Stimulated activated CD8-positive, alpha-beta memory T cell treated with anti-CD3 and anti-CD28 coated beads, Interleukin-7, amount 100 ng/mL, for 1 hour (primary cell): ENCODE data around the gene FAM186B.
A peak's percentile ranks its signal among the peaks of the same experiment; 100 is the strongest.

Experiments used
- DNase-seq, 2 donors: peaks; one replicate each; pipeline ENCODE4 v3.0.0-alpha.2; 2020; ENCODE audit warnings: low read depth in 2 of 2

FAM186B gene

DNA sequence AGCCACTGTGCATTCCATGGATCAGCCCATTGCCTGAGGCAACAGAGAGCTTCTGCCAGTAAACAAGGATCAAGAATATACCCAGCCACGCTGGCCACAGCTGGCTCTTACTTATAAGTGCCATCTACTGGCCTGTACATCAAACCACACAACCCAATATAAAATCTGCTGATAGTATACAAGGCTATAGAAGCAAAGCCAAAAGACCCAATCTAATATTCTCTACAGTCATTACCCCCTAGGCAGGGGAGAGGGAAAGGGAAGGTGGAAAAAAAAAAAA, 4.4 kb upstream of the FAM186B start:
- no peak for DNase-seq

DNA sequence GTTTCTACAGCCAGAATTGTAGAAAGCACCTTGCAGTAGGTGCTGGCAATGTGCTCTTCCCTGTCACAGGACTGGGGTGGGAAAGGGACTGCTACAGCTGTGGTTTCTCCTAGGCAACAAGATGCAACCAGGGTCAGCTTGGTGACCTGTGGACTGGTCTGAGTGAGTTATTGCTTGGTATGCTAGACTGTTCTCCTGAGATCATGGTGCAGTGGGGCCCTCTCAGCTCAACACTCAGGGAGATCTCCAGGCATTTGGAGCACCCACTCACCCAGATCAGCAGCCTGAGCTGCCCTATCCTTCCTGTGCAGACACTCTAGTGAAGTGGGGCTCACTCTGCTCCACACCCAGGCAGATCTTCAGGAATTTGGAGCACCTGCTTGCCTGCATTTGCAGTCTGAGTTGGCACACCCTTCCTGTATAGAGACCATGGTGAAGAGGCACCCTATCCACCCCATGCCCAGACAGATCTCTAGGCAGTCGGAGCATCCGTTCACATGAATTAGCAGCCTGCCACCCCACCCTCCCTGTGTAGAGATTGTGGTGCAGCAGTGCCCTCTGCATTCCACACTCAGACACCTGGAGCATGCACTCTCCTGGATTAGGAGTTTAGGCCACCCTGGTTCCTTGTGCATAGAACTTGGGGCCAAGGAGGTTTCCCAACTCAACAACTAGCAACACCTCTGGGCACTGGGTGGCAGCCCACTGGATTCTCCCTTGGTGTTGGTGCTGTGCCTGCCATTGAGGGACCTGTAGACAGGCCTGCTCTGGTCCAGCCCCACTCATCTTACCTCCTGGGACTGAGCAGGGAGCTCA, 3.8 kb upstream of the FAM186B start:
- DNase-seq = no peak

DNA sequence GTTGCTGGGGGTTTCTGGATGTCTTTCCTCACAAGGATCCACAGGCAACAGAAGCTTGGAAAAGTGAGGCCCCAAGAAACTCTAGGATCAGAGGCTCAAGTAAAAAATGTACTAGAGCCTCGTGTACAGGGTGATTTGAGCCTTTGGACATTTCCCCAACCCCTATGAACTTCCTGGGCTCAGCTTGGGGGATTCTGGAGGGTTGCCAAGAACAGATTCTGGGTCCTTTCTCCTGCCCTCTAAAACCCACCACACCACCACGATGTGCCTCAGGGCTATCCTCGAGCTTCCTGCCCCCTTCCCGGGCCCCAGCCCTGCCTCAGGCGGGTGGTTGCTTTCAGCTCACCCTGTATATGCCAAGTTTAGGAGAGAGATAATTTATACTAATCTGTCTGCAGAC, 583 bp downstream of the FAM186B start:
- DNase-seq = no peak

DNA sequence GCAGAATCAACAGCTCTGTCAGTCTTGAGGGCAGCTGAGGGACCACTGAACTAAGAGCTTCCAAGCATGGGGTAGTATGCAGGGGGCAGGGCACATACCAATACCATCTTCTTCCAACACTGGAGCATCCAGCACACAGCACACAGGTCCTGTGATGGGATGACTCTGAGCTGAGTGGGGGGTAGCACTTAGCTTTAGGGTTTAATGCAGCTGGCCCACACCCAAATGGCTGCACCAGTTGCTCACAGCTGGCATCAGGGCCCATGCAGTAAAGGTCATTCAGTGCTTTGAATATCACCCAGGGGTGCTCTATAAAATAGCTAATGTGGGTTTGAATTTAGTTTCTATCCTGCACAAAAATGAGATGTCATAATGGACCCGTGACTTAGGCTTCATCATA, 1.7 kb downstream of the FAM186B start:
- DNase-seq = no peak

DNA sequence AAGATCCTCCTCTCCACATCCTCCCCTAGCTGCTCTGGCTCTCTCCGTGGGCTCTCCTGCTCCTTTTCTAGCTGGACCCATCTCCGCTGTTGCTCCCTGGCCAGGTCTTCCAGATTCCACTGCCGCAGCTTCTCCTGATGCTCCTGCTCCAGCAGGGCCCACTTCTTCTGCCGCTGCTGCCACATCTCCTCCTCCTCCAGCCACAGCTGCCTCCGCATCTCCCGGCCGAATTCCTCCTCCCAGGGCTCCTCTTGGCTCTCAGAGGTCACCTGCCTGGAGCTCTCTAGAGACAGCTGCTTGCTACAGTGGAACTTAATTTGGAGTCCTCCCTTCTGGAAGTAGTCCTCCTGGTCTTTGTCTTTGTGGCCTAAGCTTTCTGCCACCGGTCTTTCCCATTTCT, 5.5 kb downstream of the FAM186B start:
- no peak for DNase-seq

DNA sequence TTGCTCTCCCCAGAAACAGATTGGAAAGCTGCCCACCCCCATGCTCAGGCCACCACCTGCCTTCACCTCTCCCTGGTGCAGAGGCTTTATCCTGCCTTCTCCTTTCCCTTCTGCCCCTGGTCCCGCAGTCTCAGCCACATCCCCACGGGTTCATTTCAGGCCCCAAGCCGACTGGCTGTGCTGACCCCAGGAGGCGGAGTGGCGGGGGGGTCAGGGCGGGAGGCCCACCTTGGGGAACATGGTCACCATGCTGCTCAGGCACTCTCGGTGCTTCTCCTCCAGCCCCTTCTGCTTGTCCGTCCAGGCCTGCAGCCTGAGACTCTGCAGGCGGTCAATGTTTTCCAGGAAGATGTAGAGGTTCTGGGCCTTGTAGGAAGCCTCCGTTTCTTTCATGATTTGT, 6.9 kb downstream of the FAM186B start:
- no peak for DNase-seq

DNA sequence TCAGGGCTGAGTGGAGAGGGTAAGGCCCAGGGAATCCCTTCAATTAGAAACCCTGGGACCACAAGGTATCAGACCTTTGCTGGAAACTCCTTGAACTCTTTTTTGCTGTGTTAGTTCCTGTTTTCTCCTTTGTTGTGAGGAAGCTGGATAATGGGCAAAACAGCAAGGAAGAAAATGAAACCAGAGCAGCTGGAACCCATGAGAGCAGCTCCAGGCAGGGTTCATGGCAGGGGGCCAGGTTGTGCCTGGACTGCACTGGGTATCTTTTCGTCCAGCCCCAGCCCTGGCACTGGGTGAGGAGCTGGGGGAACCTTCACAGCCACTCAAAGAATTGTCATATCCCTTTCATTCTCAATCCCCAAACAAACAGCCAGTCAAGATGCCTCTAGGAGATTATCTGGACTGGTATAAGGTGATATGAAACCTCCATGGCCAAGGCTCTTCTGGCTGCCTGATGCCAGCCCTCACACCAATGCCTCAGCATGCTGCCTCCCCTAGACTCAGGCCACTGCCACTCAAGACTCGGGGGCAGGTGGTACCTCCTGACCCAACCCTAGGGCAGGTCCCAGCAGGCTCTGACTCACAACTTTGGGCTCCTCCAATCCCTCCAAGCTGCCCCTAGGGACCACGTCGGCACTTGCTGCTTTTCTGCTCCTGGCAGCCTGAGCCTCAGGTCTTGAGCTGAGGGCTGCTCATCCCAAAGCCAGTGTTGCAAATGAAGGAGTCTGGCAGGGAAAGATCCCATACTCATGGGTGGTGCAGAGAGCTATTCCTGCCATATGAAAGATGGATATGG, 16.5 kb downstream of the FAM186B start:
- DNase-seq = no peak

DNA sequence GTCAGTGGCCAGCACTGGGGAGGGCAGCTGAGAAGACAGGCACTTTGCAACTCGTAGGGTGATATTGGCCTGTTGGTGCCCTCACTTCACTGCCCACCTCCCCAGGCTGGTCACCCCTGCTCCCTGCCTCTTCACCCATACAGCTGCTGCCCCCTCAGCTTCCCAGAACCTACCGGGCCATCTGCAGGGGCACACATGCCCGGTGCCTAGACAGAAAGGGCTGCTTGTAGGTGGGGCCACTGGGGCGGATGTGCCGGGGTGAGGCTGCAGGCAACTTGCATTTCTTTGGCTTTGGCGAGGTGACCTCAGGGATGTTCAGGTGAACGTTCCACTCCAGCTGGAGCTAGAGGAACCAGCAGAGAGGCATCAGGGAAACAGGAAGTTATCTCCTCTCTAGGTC, 17.2 kb downstream of the FAM186B start:
- no peak for DNase-seq

DNA sequence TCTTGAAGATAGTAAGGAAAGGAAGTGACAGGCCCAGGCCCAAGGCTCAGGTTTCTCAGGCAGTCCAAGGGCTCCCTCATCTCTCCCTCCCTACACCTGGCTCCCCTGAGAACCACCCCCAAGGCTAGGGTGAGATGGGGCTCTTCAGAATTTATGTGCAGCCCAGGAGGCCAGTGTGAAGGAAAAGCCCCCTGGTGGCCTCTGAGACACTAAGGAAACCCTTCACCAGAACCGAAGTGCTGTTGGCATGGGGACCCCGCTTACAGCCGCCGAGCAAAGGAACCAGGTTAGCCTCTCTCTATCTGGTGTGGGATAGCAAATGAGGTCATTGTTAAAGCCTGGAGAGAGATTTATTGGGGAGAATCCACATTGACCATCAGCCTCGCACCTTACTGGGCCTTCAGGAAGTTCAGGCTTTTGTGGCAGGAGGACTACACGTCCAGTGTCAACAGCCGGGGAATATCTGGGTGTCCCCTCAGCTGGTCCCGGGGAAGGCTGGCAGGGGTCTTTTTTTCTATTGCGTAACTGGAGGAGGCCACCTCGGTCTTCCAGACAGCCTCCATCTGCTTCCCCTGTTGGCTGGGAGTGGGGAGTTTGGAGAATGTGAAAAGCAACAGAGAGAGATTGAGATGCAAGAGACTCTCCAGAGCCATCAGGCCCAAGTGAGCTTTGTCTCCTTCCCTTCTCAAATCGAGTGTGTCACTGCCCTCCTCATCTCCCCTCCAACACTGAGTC, 18.1 kb downstream of the FAM186B start:
- no peak for DNase-seq

DNA sequence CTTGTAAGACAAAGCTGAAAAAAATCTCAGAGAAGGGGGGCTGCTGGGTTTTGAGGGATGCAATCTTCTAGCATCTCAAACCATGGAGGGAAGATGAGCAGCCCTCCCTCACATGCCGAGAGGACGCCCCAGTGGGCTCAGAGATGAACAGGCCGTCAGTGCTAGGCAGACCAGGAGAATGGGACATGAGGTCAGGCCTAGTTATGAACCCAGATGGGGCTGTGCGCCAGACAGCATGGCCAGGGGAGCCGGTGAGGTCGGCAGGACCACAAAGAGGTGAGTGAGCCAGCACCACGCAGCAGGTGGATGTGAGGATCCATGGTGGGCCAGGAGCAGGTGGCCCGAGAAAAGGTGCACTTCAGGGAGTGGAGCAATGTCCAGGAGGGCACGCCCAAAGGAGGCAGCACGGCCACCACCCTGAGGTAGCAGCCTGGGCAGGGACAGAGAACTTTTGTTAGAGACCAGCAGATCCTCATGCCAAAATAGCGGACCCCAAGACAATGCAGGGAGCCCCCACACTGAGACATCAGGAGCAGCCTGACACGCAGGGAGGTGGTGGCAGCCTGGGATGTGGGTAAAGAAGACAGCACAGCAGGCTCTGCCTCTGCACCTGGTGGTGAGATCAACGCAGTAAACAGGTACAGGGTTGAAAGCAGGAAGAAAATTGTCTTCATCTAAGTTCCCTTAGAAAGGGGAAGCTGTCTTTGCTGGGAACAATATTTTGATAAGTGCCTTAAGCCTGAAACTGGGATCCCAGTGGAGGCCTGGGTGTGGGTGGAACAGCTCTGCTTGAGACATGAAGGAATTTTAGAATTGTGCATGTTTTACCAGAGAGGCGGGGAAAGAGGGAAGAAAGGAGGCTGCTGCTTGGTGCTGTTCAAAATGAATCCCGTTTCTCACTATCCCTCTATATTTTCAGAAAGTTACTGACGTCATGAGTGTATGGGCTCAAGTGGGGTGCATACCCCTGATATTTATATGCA, 19.7 kb downstream of the FAM186B start:
- DNase-seq = no peak

DNA sequence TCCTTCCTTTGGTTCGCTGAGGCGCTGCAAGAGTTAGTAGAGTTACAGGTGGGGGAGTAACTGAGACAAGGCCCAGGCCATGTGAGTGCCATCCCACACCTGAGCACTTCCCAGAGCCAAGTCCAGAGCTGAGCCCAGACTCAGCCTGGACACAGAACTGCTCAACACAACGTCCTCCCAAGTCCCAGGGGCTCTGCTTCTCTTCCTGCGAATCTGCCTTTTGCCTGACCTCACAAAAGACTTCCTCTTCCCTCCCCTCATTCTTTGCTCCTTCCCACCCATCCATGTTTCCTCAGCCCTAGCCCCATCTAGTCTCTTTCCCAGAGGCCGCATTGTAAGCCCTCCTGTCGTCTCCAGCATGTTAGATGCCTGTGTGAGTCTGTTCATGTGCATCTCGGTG, 20.8 kb downstream of the FAM186B start:
- no peak for DNase-seq

DNA sequence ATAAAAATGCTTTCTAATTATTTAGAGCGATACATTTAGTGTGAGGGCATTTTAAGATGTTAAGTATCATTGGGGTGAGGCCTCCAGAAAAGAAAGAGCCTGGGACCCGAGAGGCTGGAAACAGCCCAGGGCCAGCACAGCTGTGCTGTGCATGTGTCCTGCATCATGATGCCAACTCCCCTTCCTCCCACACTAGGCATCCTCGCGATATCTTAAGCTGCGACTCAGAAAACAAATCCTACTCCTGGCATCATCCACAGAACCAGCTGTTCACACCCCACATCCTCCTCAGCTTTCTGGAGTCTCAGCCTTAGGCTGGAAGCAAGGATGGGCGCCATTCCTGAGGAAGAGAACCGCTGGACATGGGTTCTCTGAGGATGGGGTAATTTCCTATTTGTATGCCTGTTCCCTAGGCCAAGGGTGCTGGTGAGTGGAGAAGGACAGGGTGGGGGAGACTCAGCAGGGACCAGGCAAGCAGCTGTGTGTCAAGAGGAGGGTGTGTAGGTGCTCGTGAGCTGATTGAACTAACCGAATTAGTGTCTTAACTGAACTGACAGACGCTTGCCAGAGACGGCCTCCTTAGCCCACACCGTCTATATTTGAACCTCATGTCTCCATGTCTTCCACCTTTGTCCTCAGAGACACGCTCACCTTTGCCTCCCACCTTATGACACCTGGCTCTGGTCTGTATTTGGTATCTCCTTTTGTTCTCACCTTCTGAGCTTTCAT, 21.9 kb downstream of the FAM186B start:
- DNase-seq = no peak

DNA sequence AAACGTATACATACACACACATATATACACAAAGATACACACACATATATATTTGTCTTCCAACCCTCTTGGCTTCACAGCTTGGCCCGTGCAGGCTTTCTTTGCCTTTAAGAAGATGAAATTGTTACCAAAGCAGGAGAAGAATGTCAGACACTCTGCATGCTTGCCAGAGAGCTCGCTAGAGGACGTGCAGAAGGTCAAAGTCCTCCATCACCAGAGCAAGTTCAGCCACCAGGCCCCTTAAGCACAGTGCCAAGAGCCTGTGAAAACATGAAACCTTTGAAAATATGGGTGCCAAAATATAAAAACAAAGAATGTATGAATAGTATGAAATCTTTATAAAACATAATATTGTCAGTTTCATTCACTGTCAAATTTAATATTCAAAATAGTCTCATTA, 22.6 kb downstream of the FAM186B start:
- DNase-seq = no peak

DNA sequence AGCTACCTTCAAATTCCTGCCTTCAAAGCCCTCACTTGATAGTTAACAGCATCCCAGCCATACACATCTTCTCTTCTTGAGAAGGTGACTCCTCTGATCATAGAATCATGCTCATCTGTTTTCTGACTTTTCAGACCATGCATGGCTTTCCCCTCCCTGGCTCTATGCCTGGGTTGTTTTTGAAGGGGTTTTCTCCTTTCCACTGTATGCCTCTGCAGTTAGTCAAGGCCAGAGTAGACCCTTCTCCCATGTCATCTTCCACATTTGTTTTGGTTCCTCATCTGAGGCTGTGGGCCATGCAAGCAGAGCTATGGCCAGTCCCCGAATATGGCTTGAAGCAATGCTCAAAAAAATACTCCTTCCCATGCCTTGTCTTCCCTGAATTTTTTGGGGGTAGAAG, 23.2 kb downstream of the FAM186B start:
- no peak for DNase-seq

DNA sequence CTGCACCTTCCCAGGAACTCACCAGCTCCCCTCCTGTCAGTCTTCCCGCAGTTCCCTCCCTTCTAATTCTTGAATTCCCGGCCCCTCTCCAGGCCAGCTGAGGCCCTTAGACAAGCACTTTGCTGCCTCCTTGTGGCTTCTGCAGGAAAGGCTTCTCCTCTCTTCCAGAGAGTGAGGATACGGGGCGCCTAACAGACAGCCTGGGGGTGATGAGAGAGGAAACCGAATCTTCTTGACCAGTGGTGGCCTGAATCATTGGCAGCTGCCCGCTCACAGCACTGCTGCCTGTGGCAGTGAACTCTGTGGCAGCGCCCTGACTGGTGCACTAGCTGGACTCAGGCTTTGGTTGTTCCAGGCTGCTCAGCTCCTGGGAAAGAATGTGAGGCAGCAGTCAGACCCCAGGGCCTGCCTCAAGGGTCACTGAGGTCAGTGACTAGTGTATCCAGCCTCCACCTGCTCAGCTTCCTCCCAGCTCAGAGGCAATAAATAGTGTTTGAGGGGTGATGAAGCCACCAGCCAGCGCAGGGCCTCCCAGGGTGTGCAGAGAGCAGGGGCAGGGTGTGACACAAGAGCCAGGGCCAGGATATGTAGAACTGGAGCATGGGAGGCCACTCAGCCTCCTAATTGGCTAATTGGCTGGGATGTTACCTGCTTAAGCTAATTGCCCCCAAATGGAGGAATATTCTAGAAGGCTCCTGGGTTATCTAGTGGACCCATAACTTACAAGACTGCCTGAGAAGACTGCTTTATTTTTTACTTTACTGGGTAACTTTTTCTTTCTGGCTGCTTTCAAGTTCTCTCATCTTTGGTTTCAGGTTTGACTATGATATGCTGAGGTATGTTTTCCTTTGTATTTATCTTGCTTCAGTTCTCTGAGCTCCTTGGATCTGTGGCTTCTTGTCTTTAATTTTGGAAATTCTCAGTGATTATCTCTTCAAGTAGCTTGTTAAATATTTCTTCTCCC, 24.6 kb downstream of the FAM186B start:
- peak in 1 of 2 donors; percentile 25 for DNase-seq

DNA sequence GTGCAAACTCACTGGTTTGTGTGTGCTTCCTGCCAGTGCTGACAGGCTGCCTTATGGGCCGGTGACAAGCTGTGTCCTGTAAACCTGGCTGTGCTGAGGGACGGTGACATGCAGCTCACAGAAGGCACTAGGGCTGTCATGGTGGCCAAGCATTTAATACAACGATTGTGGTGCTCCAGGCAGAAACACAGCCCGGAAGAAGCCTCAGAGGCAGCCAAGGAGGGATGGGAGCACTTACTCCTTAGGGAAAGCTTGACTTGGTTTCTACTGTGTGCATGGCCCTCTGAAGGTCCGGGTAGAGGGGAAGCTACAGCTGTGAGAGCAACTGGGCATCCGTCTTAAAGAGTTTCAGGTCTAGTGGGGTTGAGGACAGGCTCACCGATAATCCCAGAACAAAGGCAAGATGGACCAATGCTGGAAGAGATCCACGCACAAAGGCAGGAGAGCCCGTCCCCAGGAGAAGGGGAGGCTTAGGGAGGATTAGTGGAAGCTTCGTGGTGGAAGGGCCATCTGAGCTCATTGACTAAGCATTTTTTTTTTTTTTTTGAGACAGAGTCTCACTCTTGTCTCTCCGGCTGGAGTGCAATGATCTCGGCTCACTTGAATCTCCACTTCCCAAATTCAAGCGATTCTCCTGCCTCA, 26.8 kb downstream of the FAM186B start:
- DNase-seq = no peak

DNA sequence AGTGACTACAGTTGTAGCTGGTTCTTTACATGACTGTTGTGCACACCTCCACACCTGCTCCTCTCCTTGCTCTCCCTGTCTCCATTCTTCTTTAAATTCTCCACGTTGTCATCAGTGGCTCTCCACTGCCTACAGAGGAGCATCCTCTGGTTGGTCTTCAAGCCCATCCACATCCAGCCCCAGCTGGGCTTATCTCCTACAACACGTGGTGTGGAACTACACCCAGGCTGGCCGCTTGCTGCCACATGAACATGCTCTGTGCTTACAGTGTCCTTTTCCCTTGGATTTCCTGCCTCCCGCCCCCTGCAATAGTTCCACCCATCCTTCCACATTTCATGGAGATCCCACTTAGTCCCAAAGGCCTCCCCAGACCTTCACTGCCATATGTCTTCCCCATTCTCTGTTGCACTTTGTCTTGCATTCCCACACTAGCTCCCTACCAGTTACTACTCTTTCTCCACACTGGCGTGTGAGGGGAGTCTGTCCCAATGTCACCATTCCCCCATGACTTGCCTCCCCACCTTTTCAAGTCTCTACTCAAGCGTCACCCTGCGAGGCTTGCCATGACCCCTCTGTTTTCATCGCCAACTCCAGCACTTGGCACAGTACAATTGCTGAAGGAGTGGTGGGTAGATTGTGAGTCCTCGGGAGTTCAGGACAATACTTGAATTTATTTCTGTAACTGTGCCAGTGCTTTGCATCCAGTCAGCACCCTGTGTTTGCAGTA, 27.7 kb downstream of the FAM186B start:
- no peak for DNase-seq

DNA sequence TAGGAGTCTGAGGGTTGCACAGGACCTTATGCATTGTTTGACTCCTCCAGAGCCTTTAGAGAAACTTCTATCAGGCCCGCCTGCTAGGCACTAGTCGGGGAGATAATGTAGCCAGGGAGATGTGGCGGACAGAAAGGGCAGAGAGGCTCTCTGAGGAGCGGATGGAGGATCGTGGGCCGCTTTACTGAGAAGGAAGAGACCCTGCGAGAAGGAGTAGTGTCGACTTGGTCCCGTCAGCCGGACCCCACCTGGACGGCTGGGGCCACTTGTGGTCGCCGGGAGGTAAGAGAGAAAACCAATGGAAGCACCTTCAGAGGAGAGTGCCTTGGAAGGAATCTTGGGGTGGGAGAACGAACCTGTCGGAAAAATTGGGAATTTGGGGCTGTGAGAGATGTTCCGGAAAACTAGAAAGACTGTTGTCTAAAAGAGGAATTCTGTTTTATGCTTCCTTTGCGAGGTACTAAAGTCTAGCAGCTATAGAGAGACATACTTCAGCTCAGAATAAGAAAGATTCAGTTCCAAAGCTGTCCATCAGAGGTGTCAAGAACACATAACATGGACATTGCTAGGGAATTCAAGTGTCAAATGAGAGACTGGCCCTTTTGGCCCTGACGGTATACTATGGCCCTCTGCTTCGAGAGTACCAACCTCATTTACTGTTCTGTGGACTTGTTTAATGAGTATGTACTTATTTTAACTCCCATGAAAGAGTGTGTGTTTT, 36.8 kb downstream of the FAM186B start:
- no peak for DNase-seq
